Endothelial cell of umbilical vein (primary cell): ENCODE measurements around the gene ETNK2.

ENCODE experiments used
- EZH2 ChIP-seq: IDR thresholded peaks from 2 replicates; pipeline ENCODE4 v1.6.1; 2012; ENCODE audit warnings: borderline replicate concordance, low read depth, mild to moderate bottlenecking, moderate library complexity, low read length, inconsistent platforms; ENCODE audit not compliant: severe bottlenecking
- JUN ChIP-seq: IDR thresholded peaks from 2 replicates; pipeline ENCODE4 v1.6.1; 2011; ENCODE audit warnings: borderline replicate concordance, low read depth; ENCODE audit not compliant: insufficient read length, insufficient read depth
- POLR2A ChIP-seq: IDR thresholded peaks from 2 replicates; pipeline ENCODE4 v1.6.1; 2012; ENCODE audit warnings: low read depth, mild to moderate bottlenecking, control low read depth, low read length
- POLR2AphosphoS5 ChIP-seq: IDR thresholded peaks from 2 replicates; pipeline ENCODE4 v1.6.1; 2012; ENCODE audit warnings: low read depth, mild to moderate bottlenecking, control low read depth, low read length, moderate library complexity; ENCODE audit not compliant: insufficient read depth
- TF ChIP-seq, protein P1 (sequence below), 2 donors: IDR thresholded peaks; 1 replicate in 1 of 2; 2 replicates in 1 of 2; pipeline ENCODE4 v1.5.1; 2011; ENCODE audit warnings: low read length in 2 of 2, mild to moderate bottlenecking in 2 of 2, moderate library complexity in 2 of 2, control low read depth in 1 of 2, inconsistent platforms in 1 of 2, low read depth in 1 of 2; ENCODE audit not compliant: insufficient read depth in 1 of 2; ENCODE audit errors: extremely low read depth in 1 of 2

DNA sequence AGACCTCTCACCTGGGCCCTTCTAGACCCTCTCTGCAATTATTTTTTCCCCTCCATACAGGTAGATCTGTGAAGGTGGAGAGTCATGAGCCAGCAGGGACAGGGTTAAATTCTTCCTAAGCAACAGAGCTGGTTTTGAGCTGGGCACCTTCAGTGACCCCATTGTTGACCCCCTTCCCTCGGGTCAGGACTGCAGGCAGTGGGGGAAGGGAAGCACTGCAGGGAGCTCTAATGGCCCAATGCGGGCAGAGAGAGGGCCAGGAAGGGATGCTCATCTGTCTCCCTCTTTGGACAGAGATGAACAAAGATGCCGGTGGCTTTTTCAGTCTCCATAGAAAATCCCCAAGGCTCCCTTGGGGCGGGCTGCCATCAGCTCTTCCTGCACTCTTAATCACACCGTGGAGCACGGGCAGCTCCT is 57.5 kb downstream of the ETNK2 start:
- TF ChIP-seq, protein P1, sequence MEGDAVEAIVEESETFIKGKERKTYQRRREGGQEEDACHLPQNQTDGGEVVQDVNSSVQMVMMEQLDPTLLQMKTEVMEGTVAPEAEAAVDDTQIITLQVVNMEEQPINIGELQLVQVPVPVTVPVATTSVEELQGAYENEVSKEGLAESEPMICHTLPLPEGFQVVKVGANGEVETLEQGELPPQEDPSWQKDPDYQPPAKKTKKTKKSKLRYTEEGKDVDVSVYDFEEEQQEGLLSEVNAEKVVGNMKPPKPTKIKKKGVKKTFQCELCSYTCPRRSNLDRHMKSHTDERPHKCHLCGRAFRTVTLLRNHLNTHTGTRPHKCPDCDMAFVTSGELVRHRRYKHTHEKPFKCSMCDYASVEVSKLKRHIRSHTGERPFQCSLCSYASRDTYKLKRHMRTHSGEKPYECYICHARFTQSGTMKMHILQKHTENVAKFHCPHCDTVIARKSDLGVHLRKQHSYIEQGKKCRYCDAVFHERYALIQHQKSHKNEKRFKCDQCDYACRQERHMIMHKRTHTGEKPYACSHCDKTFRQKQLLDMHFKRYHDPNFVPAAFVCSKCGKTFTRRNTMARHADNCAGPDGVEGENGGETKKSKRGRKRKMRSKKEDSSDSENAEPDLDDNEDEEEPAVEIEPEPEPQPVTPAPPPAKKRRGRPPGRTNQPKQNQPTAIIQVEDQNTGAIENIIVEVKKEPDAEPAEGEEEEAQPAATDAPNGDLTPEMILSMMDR (IDR thresholded peaks at IDR 0.05; ENCODE audit: extremely low read depth in 1 of 2, insufficient read depth in 1 of 2, low read depth in 1 of 2, low read length in 2 of 2), result no peak
- TF ChIP-seq POLR2AphosphoS5, result no peak
- TF ChIP-seq POLR2A, result no peak
- no peak for TF ChIP-seq EZH2
- TF ChIP-seq JUN, result no peak
